ENCODE measurements around the gene LRRTM4.

The LRRTM4 gene

DNA sequence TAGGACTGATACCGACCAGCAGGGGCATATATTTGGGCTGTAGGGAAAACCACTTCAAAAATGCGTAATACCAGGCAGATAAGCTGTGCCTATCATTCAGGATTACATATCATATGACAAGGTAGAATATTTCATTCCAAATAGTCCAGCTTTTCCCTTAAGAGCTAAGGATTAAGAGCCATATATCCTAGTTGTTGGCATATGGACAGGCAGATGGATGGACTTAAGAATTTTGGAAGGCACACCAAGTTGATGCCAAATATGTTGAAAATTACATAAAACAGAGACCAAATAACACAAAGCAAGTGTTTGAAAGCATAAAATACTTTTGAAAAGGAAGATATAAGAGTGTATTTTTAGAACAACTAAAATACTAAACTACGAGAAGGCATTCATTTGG is 52.1 kb downstream of the LRRTM4 start:
- DNase-seq (ENCODE audit: low read depth, low spot score) = no peak

DNA sequence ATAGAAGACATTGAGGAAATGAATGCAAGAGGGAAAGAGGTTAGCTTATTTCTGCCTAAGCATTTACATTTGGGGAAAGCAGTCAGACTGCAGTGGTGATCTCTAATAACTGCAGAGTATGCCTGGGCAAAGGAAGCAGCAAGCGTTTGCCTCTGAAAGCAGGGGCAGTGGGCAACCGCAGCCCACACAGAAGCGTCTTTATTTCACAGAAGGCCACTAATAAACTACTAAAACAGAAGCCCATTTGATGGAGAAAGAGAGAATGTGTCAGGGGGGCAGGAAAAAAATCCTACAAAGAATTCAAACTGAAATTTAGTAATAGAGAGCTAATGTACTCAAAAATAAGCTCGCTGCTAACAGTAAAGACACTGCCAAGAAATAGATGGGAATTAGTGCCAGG is 53.1 kb downstream of the LRRTM4 start:
- no peak for DNase-seq (ENCODE audit: low read depth, low spot score)

DNA sequence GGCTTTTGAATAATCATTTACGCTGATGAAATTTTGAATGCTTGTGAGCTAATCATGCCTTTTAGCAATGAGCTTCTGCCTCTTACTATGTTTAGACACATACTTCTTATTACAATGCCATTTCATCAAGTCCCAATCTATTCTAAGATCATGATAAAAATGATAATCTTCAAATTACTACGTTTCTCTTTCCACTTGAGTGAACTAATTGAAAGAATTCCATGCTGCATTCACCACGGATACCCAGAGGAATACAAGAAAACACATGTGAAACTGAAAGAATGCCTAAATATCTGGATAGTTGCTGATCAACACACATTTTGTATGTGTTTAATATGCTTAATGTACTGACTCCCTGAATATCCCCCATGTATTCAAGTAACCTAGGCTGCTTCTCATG is 62.3 kb downstream of the LRRTM4 start:
- DNase-seq (ENCODE audit: low read depth, low spot score) = no peak

DNA sequence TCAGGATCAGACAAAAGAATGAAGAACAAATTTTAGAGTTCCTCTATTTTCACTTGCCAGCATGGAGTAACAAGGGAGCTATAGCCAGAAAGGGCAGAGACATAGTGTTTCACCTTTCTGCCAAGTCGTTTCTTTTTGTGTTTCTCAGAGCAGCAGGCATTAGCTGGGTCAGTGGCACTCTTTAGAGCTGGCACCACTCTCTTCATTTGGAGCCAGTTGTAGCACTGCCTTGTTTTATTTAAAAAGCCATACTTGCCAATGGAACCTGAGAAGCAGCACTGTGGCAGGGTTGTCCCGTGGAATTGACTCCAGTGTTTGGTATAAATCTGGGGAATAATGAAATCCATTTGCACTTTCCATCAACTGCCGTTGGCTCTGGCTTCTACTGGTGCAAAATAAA is 64.0 kb downstream of the LRRTM4 start:
- DNase-seq (ENCODE audit: low read depth, low spot score) = no peak

GRCh38 chr2:77457665-77458064 is 64.5 kb downstream of the LRRTM4 start:
- no peak for DNase-seq (ENCODE audit: low read depth, low spot score)

- DNase-seq (ENCODE audit: low read depth, low spot score) = no peak
Observed at GRCh38 chr2:77443076-77443475, 79.1 kb downstream of the LRRTM4 start.

- DNase-seq (ENCODE audit: low read depth, low spot score) = no peak
Observed at GRCh38 chr2:77434880-77435279, 87.3 kb downstream of the LRRTM4 start.

DNA sequence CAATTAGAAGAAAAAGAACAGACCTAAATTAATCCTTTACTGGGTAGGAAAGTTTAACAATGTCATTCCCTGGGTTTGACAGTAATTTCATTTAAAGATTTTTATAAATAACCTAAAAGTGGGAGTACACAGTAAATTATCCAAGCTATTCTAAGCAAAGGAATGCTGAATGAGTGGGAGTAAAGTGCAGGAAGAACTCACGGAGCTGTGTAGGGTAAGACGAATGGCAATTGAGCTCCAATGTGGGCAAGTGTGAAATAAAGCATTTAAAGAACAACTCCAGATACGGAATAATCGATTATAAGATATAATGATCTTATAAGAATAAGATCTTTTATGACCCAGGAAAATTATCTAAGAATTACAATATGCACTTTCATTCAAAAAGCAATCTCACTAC is 93.2 kb downstream of the LRRTM4 start:
- DNase-seq (ENCODE audit: low read depth, low spot score) = no peak

- DNase-seq (ENCODE audit: low read depth, low spot score) = no peak
Observed at GRCh38 chr2:77421971-77422370, 100.2 kb downstream of the LRRTM4 start.

- DNase-seq (ENCODE audit: low read depth, low spot score) = no peak
Observed at GRCh38 chr2:77418537-77418936, 103.6 kb downstream of the LRRTM4 start.

GRCh38 chr2:77404189-77404588 is 118.0 kb downstream of the LRRTM4 start:
- DNase-seq (ENCODE audit: low read depth, low spot score) = no peak

GRCh38 chr2:77398970-77399600 is 123.1 kb downstream of the LRRTM4 start:
- no peak for DNase-seq (ENCODE audit: low read depth, low spot score)

GRCh38 chr2:77397763-77398162 is 124.4 kb downstream of the LRRTM4 start:
- no peak for DNase-seq (ENCODE audit: low read depth, low spot score)

DNA sequence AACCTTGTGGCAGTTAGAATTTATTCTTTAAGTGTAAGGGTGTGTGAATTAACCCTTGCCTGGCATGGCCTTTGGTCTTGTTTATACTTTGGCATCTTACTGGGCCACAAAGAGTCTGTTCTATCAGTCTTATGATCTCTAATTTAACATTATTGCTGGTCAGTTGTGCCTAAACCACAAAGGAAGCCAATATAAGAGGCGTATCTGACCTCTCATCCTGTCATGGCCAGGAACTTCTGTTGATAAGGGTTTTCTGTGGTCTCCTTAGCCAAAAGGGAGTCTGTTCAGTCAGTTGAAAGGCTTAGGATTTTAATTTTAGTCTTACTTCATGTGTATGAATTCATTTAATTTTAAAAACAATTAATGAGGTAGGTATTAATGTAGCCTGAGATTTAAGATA is 127.2 kb downstream of the LRRTM4 start:
- DNase-seq (ENCODE audit: low read depth, low spot score) = no peak

- no peak for DNase-seq (ENCODE audit: low read depth, low spot score)
Observed at GRCh38 chr2:77391119-77391518, 131.1 kb downstream of the LRRTM4 start.

DNA sequence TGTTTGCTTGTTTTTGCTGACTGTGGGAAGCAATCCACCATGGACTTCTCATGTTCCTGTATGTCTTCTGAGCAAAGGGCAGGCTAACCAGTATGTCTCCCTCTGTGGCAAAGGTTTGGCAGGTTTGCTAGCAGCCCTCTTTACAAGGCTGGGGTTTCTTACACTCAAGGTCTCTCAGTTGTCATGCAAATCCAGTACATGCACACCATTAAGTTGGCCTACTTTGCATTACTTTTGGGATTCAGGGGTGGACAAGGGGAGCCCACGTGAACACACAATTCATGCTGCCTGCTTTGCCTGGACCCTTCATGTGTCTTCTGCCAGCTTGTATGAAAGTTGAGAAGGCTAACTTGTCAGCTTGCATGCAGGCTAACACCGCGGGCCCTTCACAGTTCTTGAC is 134.9 kb downstream of the LRRTM4 start:
- DNase-seq (ENCODE audit: low read depth, low spot score) = no peak

GRCh38 chr2:77372636-77373035 is 149.5 kb downstream of the LRRTM4 start:
- DNase-seq (ENCODE audit: low read depth, low spot score) = no peak

DNA sequence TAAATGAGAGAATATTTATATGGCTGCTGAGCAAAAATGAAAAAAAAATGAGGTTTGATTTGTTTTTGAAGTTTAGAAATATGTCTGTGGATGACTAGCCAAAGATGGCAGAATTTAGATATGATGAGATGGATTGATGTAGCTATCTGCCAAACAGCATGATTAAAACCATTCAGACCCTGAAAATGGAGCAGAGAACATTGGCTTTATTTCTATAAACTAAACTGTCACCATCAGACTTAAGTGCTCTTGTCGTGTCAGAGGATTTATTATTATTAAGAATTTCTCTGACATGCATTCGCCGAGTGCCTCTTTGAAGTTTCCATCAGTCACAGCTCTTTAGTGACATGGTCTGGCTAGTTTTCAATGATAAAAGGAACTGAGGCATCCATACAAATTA is 151.7 kb downstream of the LRRTM4 start:
- no peak for DNase-seq (ENCODE audit: low read depth, low spot score)

DNA sequence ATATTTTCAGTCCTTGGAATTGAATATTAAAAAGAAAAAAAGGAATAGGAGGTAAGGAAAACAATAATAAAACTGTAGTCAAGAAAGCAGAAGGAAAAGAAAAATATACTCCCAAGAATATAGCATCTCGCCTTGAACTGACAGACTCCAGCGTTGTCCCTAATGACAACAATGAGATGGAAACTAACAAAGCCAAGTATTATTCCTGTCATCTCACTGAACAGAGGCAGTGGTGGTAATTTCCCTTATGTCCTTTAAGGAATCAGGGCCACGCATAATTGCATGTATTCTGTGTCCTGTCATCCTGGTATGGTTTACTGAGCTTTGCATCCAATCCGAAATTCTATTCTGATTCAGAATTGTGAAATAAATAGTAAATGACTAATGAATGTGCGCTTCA is 158.9 kb downstream of the LRRTM4 start:
- DNase-seq (ENCODE audit: low read depth, low spot score) = no peak

DNA sequence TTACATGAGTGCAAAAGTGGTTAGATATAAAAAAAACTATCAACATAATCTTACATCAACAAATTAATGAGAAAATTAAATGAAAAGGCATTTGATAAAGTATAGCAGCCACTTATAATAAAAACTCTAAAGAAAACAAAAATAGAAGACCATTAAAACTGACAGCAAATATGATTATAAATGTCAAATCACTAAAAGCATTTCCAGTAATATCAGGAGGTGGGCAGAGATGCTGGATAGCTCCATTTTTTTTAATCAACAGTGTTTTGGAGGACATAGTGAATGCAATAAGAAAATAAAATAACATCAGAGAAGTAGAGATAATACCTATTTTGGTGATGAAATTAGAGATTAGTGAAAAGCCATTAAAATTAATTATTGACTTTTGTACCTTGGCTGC is 173.4 kb downstream of the LRRTM4 start:
- no peak for DNase-seq (ENCODE audit: low read depth, low spot score)

DNA sequence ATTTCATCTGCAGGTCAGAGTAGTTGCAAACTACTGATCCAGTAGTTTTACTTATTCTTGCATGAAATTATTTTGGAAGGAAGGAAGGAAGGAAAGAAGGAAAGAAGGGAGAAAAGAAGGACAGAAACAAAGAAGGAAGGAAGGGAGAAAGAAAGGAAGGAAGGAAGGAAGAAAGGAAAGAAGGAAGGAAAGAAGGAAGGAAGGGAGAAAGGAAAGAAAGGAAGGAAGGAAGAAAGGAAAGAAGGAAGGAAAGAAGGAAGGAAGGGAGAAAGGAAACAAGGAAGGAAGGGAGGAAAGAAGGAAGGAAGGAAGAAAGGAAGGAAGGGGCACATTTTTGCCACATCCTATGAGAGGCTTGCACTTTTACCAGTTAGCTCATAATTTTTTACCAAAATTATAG is 186.2 kb downstream of the LRRTM4 start:
- DNase-seq (ENCODE audit: low read depth, low spot score) = no peak

DNA sequence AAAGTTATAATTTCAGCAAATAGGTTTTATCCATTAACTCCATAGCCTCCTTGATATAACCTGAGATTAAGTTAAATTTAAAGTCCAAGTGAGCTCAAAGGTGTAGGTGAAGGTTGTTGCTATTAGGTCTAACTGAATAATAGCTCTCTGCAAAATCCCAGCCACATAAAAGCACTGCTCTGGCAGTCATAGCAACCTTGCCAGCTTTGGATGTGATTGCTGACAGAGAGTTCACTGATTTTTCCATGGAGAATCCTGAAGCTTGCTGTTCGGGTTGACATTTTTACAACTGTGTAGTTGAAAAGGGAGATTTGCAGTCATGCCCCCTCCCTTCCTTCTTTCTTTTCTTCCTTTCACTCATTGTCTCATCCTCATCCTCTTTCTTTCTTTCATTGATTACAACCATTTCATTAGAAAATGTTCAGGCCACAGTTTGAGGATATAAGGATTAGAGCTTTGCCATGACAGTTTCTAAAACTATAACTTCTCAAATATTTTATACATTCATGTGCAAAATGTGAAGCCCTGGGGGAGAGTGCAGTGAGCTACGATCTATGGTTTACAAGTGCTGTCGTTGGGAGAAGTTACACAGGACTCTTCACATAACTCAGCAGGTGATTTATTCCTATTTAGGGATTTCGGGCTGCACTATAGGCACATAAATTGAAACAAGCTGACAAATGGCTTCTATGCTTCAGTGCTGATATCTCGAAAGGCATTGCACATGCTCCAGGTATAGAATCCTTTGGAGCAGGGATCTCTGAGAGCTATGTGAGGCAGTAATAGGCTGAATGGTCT is 193.8 kb downstream of the LRRTM4 start:
- DNase-seq (ENCODE audit: low read depth, low spot score) = no peak

DNA sequence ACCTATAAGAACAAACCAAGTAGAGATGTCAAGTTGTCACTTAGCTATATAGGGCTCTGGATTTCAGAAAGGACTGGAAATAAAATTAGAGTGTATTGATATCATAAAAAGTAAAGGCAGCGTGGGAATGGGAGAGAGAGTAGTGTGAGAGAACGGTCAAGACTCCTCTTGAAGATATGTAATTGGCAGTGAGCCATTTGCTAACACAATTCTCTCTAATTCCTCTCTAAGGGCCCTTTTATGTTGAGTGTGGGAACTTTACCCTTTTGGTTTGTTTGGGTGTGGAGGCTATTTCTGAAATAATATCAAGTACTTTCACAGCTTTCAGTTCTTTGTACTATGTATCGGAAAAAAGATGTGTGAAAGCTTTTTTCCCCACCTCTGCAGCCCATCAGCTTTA is 196.8 kb downstream of the LRRTM4 start:
- DNase-seq (ENCODE audit: low read depth, low spot score) = no peak

DNA sequence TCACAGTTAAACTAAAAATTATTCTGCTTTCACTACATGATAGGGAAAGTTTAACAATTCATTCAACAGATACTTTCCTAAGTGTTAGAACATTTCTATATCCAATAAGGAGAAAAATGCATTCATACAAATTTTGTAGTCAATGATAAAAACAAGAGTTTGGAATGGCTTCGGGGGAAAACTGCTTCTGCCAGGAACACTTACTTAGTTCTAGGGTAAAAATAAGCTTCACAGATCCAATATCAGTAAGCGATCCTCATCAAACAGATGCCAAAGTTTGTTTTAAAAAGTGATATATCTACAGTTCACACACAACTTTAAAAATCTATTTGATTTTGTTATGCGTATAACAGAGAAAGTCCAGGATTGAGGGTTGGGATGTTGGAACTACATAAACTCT is 199.7 kb downstream of the LRRTM4 start:
- DNase-seq (ENCODE audit: low read depth, low spot score) = no peak

Measured in brain pericyte (primary cell).